Activated gamma-delta T cell treated with Interleukin-2 at 50 U/mL for 16 hours (primary cell): ENCODE data around the gene C3orf62.
"Not testable (repeated sequence)": the region's sequence is repeated elsewhere in the genome, so short reads cannot be mapped to it uniquely, and the experiment has no call there.

ENCODE experiments used
- DNase-seq: peaks from one replicate; pipeline ENCODE4 v3.0.0-alpha.2; 2020

Gene C3orf62

DNA sequence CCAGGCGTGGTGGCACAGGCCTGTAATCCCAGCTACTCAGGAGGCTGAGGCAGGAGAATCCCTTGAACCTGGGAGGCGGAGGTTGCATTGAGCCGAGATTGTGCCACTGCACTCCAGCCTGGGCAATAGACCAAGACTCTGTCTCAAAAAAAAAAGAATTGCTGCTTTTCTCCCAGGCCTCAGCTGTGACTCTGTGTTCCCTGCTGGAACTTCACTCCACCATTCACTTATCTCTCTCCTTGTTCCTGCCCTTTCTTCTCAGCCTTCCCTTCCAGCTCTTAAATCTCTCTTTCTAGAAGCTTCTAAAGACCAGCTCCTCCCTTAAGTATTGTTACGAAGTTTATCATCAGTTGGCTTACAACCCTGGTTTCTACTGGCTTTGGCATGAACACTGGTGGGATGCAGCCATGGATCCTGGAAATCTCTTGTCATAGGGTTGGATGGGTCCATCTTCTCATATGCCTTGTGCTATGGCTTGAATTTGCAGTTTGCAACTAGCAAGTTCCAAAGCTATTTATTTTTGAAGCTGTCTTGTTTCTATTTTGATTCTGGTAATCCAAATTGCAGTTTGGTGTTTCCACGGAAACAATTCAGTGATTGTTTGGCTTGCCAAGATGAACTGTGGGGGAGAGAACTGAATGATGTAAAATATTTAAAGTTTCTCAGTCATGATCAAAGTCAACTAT lies 10.5 kb downstream of the C3orf62 start:
- no peak for DNase-seq

DNA sequence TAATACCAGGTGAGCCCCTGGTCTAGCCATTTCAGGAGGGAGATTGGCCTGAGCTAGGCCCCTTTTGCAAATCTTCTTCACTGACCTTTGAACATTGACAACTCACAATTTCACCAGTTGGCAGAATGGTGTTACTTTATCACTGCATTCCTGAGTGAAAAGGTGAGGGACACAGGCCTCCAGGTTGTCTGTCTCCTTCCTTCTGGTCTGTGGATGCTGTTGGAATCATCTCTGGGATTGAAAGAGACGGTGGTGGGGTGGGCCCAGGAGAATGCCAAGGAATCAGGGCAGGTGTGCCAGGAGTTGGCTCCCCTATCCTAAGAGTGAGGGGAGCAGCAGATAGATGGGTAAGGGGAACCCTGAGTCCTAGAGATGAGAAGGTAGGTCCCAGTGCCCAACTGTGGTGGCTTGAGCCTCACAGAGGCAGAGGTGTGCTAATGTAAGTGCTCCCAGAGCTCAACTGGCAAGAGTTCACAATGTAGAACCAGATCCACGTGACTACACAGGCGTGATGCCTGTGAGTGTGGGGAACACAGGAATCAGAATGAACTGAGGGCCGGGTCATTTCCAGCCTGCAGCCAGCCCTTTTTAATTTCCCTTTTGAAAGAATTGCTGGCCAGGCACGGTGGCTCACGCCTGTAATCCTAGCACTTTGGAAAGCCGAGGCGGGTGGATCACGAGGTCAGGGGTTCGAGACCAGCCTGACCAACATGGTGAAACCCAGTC lies 11.2 kb downstream of the C3orf62 start:
- DNase-seq = no peak

DNA sequence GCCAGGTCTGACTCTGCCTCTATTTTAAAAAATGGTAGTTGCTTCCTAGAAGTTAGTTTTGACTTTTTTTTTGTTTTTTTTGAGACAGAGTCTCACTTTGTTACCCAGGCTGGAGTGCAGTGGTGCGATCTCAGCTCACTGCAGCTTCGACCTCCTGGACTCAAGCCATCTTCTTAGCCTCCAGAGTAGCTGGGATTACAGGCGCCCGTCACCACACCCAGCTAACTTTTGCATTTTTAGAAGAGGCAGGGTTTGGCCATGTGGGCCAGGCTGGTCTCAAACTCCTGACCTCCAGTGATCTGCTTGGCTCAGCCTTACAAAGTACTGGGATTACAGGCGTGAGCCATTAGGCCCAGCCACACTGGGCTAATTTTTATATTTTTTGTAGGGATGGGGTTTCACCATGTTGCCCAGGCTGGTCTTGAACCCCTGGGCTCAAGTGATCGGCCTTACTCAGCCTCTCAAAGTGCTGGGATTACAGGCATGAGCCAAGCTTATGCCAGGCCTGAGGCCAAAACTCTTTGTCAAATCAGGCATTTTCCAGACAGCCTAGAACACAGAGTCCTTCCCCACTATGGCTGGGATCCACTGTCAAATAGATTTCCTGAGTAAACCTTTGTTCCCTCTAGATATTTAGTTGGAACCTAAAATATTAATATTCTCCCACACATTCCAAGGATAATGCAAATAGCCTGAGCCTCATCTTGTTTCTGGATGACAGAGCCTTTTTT lies 13.7 kb downstream of the C3orf62 start:
- DNase-seq = no peak

GRCh38 chr3:49260806-49261324 lies 16.2 kb downstream of the C3orf62 start:
- no peak for DNase-seq

DNA sequence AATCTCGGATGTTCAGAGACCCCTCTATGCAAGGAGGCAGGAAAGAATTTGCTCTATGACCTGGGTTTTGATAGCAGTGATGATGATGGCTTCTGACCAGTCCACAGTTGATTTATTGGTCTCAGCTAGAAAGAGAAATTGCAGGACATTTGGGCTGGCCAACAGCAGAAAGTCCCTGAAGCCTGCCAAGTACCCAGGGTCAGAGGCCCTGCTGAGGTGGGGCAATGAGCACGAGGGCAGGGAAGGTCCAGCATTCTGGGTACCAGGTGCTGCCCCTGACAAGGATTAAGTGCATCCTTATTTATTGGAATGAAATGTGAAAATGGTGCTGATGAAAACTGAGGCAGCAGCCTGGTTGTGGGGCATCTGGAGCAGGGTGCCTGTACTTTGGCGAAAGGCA lies 19.8 kb downstream of the C3orf62 start:
- no peak for DNase-seq

GRCh38 chr3:49255718-49256511 lies 21.1 kb downstream of the C3orf62 start:
- DNase-seq = no peak

DNA sequence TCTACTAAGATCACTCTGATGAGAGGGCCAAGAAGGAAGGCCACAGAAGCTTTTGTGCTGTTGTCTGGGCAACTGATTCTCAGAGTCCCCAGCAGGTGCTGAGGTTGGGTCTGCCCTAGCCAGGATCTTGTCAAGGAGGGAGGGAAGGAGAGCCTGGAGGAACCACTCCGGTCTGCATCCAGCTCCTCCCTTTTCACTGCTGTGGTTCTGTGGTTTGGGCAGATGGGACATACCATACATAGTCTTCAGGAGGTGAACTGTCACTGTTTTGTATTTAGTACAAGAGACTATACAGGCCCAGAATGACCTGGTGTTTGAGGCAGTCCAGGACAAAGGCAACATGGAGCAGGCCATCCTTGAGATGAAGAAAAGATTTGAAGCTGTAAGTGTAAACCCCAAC lies 21.9 kb downstream of the C3orf62 start:
- DNase-seq = no peak

DNA sequence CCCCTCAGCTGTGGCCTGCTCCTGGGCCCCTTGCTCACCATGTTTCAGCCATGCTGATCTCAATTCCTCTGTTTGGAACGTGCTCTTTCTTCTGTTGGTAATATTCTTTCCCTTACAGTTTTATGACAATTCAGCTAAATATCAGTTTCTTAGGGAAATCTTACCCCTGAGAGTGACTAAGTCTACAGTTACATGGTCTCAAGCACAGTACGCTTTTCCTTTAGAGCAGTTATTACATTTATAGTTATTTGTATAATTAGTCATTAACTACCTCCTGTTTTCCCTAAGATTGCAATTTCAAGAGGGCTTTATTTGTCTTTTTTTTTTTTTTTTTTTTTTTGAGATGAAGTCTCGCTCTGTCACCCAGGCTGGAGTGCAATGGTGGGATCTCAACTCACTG lies 23.5 kb downstream of the C3orf62 start:
- DNase-seq = no peak

- no peak for DNase-seq
Measured at GRCh38 chr3:49248840-49249227, 28.2 kb downstream of the C3orf62 start.

GRCh38 chr3:49244581-49245205 lies 32.3 kb downstream of the C3orf62 start:
- DNase-seq = no peak

DNA sequence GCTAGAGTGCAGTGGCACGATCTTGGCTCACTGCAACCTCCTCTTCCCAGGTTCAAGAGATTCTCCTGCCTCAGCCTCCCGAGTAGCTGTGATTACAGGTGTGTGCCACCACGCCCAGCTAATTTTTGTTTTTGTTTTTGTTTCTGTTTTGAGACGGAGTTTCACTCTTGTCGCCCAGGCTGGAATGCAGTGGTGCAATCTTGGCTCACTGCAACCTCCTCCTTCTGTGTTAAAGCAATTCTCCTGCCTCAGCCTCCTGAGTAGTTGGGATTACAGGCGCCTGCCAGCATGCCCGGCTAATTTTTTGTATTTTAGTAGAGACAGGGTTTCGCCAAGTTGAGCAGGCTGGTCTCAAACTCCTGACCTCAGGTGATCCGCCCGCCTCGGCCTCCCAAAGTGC lies 36.9 kb downstream of the C3orf62 start:
- not testable (repeated sequence) for DNase-seq

GRCh38 chr3:49238274-49239127 lies 38.5 kb downstream of the C3orf62 start:
- DNase-seq = no peak

GRCh38 chr3:49237344-49237743 lies 39.7 kb downstream of the C3orf62 start:
- no peak for DNase-seq

DNA sequence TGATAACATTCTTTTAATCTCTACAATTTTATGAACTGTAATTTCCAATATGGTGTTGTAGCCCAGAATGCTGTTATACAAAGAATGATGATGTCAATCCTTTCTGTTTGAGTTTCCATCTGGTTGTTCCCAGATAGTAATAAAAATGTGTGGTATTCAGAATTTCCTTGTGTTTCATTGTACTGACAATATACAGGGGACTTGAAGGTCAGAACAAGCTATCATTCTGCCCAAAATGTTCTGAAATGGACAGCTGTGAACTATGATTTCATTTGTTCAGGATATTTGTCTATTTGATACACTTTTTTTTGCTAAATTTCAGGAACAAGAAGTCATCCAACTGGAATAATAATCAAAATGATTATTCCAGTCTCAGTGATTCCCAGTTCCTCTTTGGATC lies 40.8 kb downstream of the C3orf62 start:
- no peak for DNase-seq

- DNase-seq = not testable (repeated sequence)
Measured at GRCh38 chr3:49228817-49229216, 48.2 kb downstream of the C3orf62 start.

- DNase-seq = no peak
Measured at GRCh38 chr3:49222002-49222401, 55.0 kb downstream of the C3orf62 start.

DNA sequence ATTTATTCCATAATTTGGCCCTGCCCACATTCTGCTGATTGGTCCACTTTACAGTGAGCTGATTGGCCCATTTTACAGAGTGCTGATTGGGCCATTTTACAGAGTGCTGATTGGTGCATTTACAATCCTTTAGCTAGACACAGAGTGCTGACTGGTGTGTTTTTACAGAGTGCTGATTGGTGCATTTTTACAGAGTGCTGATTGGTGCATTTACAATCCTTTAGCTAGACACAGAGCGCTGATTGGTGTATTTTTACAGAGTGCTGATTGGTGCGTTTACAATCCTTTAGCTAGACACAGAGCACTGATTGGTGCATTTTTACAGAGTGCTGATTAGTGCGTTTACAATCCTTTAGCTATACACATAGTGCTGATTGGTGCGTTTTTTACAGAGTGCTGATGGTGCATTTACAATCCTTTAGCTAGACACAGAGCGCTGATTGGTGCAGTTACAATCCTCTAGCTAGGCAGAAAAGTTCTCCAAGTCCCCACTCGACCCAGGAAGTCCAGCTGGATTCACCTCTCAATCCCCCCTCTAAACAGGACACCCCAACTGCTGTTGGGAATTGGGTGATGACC lies 56.0 kb downstream of the C3orf62 start:
- DNase-seq = not testable (repeated sequence)

GRCh38 chr3:49219132-49219531 lies 57.9 kb downstream of the C3orf62 start:
- no peak for DNase-seq
